ENCODE results near the gene IL17RC.

The IL17RC gene

DNA sequence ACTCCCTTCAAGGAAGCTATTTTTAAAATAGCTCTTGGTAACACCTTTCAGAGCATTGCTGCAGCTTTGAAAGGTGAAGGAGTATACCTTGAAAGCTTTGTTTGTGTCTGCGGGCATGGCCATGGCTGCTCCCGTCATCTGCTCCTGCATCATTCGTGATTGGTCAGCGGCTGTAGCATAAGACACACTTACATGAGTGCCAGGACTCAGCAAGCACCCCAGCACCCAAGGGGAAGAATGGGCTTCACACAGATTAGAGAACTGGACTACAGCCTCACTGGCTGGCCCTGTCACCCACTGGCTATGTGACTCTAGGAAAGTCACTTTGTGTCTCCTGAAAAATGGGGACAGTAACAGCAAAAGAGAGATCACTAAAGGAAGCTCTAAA lies 52.7 kb downstream of the IL17RC start:
- H3F3A ChIP-seq (ENCODE audit: insufficient read depth, low read length): no peaks in the 10 kb centered on the region
- H3K27me3 ChIP-seq (replicated peaks; ENCODE audit: insufficient read depth, low read length): no peaks in the 10 kb centered on the region
- H3K9me2 ChIP-seq (replicated peaks; ENCODE audit: insufficient read depth, low read length): no peaks in the 10 kb centered on the region
- H4K20me1 ChIP-seq (ENCODE audit: insufficient read depth, low read length): no peaks in the 10 kb centered on the region
- no peaks in the 10 kb centered on the region for H3K79me2 ChIP-seq (ENCODE audit: low read length)
- H3K9me3 ChIP-seq (replicated peaks; ENCODE audit: insufficient read depth, low read length): no peaks in the 10 kb centered on the region
- no peak overlapping the region for H3K4me2 ChIP-seq (ENCODE audit: low read depth, low read length)
- no peak overlapping the region for H2AFZ ChIP-seq (ENCODE audit: low read length)
- H3K27ac ChIP-seq (ENCODE audit: low read length): no peak overlapping the region
- H3K4me1 ChIP-seq (ENCODE audit: low read length): no peaks in the 10 kb centered on the region
- H3K36me3 ChIP-seq (replicated peaks; ENCODE audit: insufficient read depth, low read length): no peaks in the 10 kb centered on the region
- no peak for DNase-seq
- H3K4me3 ChIP-seq (ENCODE audit: low read length): no peak overlapping the region
- H3K9ac ChIP-seq (ENCODE audit: low read length): no peak overlapping the region
- TF ChIP-seq EZH2phosphoT487 (IDR thresholded peaks at IDR 0.05; ENCODE audit: low read length): no peak
- no peak for TF ChIP-seq EZH2 (optimal IDR thresholded peaks at IDR 0.05; ENCODE audit: low read depth, low read length)
- no peak for TF ChIP-seq CTCF (IDR thresholded peaks at IDR 0.05; ENCODE audit: low read length)

DNA sequence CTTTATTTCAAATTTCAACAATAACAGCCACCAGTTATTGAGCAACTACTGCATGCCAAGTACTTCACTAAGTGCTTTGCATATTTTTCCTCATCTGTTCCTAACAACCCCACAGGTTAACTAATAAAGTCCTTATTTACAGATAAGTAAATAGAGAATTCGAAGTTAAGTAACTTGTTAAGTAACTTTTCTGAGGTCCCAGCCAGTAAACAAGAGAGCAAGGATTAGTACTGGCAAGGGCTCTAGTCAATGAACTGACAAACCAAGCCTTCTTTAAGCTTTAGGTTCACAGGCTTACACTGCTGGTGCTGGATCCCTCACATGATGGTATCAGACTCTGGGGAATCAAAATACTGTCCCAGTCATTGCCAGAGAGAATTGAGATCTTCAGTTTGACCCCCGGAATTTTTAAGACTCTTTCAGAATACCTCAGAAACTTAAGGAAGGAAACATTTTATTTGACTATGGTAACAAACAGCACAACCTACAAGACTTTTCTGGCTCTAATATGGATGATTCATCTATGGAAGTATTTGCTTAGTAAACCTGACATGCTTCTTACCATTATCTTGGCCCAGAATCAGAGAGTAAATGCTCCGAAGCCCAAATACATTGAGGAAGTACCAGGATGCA lies 53.2 kb downstream of the IL17RC start:
- H3K36me3 ChIP-seq (replicated peaks; ENCODE audit: insufficient read depth, low read length): no peaks in the 10 kb centered on the region
- H3K9me2 ChIP-seq (replicated peaks; ENCODE audit: insufficient read depth, low read length): no peaks in the 10 kb centered on the region
- H3K4me1 ChIP-seq (ENCODE audit: low read length): no peaks in the 10 kb centered on the region
- TF ChIP-seq CTCF (IDR thresholded peaks at IDR 0.05; ENCODE audit: low read length): no peak
- TF ChIP-seq EZH2 (optimal IDR thresholded peaks at IDR 0.05; ENCODE audit: low read depth, low read length): no peak
- no peaks in the 10 kb centered on the region for H3K9me3 ChIP-seq (replicated peaks; ENCODE audit: insufficient read depth, low read length)
- H3K27me3 ChIP-seq (replicated peaks; ENCODE audit: insufficient read depth, low read length): no peaks in the 10 kb centered on the region
- H3F3A ChIP-seq (ENCODE audit: insufficient read depth, low read length): no peaks in the 10 kb centered on the region
- H3K79me2 ChIP-seq (ENCODE audit: low read length): no peaks in the 10 kb centered on the region
- H3K4me3 ChIP-seq (ENCODE audit: low read length): no peak overlapping the region
- DNase-seq: no peak
- H2AFZ ChIP-seq (ENCODE audit: low read length): no peak overlapping the region
- H3K9ac ChIP-seq (ENCODE audit: low read length): no peak overlapping the region
- no peak overlapping the region for H3K27ac ChIP-seq (ENCODE audit: low read length)
- H3K4me2 ChIP-seq (ENCODE audit: low read depth, low read length): no peak overlapping the region
- no peaks in the 10 kb centered on the region for H4K20me1 ChIP-seq (ENCODE audit: insufficient read depth, low read length)

GRCh38 chr3:9976721-9977709 lies 60.1 kb downstream of the IL17RC start:
- no peak overlapping the region for H3K27ac ChIP-seq (ENCODE audit: low read length)
- peaks cover 11% of the 10 kb centered on the region for H3K79me2 ChIP-seq (ENCODE audit: low read length)
- no peak overlapping the region for H3K4me2 ChIP-seq (ENCODE audit: low read depth, low read length)
- H4K20me1 ChIP-seq (ENCODE audit: insufficient read depth, low read length): no peaks in the 10 kb centered on the region
- H3K4me1 ChIP-seq (ENCODE audit: low read length): no peaks in the 10 kb centered on the region
- no peaks in the 10 kb centered on the region for H3K9me2 ChIP-seq (replicated peaks; ENCODE audit: insufficient read depth, low read length)
- no peaks in the 10 kb centered on the region; the same call in 1 of the 2 replicates for H3K36me3 ChIP-seq (replicated peaks; ENCODE audit: insufficient read depth, low read length)
- DNase-seq: no peak
- H2AFZ ChIP-seq (ENCODE audit: low read length): no peak overlapping the region
- no peak overlapping the region for H3K4me3 ChIP-seq (ENCODE audit: low read length)
- H3K9me3 ChIP-seq (replicated peaks; ENCODE audit: insufficient read depth, low read length): no peaks in the 10 kb centered on the region
- no peak overlapping the region for H3K9ac ChIP-seq (ENCODE audit: low read length)
- H3F3A ChIP-seq (ENCODE audit: insufficient read depth, low read length): no peaks in the 10 kb centered on the region
- no peaks in the 10 kb centered on the region for H3K27me3 ChIP-seq (replicated peaks; ENCODE audit: insufficient read depth, low read length)
- TF ChIP-seq EZH2phosphoT487 (IDR thresholded peaks at IDR 0.05; ENCODE audit: low read length) (no peak), CTCF (IDR thresholded peaks at IDR 0.05; ENCODE audit: low read length) (no peak), EZH2 (optimal IDR thresholded peaks at IDR 0.05; ENCODE audit: low read depth, low read length) (no peak)
